GM18867 (cell line): ENCODE data around the gene CLMN.
"Not testable (repeated sequence)": the region's sequence is repeated elsewhere in the genome, so short reads cannot be mapped to it uniquely, and the experiment has no call there.

ENCODE experiments used
- ATAC-seq: cut with Tn5 transposase; IDR thresholded peaks from one replicate; pipeline ENCODE4 v1.9.1; 2021; ENCODE audit warnings: mild to moderate bottlenecking, moderate library complexity; ENCODE audit not compliant: unreplicated experiment

Gene CLMN

DNA sequence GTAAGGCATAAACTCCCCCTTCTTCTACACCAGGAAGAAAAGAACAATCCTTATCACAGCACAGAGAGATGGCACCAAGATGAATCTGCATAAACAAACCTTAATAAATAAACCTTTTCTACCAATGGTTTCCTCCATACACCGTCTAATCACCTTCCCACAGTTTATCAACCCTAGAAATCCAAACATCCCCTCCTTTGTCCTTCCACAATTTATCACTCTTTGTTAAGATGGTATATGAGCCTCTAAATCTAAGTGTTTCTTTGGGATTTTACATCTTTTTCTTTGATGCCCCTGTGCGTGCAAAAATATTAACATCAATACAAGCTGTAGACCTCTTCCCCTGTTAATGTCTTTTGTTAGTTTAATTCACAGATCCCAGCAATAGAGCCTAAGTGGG lies 174.9 kb downstream of the CLMN start:
- ATAC-seq = no peak

DNA sequence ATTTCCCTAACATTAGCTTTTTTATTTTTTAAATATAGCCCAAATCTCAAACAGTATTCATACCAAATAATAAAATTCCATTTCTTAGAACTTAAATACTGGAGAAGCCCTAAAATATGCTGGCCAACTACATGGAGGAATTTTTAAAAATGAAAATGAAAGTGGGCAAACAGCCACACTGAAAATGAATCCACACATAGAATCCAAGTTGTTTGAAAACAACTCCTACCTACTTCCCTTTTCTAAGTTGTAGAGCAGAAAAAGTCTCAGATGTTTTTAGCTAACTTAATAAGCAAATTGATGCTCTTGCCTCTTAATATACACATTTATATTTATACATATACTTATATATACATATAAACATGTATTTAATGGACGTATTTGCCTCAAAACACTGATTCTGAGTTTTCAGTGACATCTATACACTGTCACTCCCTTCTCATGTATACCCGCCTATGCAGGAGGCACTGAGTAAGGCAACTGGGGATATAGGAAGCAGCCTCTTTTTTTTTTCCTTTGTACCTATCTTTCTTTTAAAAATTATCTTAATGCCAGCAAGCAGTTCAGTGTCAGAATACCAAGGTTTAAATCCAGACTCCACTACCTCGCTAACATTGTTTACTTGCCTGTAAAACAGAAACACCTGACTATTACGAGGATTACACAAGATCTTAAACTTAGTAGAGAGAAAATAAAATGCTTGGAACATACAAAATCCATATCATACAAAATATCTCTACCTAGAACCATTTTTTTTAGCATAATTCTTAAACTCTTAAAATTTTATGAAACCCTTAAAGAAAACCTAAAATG lies 175.7 kb downstream of the CLMN start:
- no peak for ATAC-seq

DNA sequence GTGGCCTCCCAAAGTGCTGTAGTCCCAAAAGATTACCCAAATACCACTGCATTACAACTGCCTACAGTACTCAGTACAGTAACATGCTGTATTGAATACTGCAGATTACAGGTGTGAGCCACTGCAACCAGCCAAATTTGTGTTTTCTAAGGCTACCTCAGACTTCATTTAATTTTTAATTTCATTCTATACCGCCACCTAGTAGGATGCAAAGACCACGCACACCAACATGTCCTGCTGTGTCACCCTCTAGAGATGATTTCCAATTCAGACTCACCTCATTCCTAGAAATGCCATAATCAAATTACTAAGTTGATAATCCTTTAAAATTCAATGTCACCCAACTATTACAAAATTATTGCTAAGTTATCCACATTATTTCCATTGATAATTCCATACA lies 177.5 kb downstream of the CLMN start:
- ATAC-seq = no peak

DNA sequence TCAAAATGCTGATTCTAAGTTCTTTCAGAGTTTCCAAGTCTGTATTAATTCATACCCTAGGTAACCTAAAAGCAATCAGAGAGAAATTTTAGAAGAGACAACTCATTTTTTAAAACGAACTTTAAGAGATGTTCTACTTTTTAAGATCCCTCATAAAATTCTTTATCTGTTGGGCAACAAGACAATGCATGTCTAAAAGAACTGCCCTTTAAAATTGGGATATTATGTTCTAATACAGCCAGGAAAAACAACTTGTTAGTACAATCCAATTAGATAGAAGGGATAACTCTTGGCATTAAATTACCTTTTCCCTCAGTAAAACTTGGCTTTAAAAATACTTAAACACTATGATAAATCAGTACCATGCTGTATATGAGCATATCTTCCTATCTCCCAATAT lies 178.0 kb downstream of the CLMN start:
- no peak for ATAC-seq

DNA sequence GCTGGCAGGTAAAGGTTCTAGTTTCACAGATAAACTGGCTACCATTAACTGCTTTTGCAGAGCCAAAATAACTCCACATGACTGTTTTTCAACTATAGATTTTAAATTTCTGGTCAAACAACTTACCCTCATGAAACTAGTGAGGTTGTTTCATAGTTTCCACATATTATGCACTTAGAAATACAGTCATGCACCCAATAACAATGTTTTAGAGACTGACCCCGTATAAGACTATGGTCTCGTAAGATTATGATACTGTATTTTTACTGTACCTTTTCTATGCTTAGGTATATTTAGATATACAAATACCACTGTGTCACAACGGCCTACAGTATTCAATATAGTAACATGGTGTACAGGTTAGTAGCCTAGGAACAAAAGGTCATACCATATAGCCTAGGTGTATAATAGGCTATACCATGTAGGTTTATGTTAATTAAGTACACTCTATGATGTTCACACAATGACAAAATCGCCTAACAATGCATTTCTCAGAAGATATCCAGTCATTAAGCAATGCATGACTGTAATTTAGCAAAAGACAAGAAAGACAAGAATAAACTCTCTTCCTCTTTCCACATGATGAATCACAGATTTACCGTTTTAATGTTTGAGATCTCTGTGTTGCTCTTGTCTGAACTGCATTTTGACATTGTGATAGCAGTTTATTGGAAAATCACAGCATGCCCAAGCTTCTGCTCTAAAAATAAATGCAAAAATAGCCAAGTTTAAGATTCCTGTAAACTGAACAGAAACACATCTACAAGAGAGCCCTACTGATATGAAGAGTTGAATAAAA lies 179.4 kb downstream of the CLMN start:
- ATAC-seq = no peak

DNA sequence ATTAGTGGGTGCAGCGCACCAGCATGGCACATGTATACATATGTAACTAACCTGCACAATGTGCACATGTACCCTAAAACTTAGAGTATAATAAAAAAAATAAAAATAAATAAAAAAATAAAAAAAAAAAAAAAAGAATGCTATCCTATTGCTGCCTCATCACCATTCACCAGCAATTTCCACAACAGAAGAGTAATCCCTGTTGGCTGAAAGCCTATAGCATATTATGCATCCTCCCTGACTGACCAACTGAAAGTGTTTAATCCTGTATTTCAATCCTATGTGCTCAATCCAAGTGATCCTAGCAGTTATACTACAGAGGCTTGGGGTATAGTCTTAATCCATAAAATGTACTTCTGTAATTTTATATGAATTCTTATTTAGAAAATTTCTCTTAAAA lies 180.8 kb downstream of the CLMN start:
- no peak for ATAC-seq

DNA sequence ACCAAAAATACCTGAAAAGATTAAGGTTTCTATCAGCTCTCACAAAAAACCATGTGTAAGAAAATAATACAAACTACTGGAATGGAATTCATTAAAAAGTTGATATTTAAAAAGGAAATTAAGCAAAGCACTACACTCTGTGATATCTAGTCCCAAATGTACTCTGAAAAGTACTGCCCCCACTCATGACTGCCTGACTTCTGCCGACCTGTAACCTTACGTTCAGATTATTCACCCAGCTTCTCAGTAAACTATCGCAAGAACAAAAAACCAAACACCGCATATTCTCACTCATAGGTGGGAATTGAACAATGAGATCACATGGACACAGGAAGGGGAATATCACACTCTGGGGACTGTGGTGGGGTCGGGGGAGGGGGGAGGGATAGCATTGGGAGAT lies 181.3 kb downstream of the CLMN start:
- ATAC-seq = not testable (repeated sequence)

DNA sequence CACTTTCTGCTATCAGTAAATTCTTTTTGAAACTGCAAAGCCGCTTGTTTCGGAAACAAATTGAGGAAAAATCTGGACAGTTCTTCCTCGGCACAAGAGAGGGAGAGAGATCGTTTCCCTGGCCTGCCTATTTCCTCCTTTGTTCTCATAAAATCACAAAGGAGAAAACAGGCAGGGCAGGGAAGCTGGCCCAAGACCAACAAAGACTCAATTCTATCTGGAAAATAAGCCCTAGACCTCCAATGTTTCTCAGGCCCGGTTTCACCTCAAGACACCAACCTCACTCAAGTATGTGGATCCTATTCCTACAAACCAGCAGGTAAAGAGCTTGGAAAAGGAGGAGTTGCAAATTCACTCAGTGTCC lies 181.9 kb downstream of the CLMN start:
- no peak for ATAC-seq

DNA sequence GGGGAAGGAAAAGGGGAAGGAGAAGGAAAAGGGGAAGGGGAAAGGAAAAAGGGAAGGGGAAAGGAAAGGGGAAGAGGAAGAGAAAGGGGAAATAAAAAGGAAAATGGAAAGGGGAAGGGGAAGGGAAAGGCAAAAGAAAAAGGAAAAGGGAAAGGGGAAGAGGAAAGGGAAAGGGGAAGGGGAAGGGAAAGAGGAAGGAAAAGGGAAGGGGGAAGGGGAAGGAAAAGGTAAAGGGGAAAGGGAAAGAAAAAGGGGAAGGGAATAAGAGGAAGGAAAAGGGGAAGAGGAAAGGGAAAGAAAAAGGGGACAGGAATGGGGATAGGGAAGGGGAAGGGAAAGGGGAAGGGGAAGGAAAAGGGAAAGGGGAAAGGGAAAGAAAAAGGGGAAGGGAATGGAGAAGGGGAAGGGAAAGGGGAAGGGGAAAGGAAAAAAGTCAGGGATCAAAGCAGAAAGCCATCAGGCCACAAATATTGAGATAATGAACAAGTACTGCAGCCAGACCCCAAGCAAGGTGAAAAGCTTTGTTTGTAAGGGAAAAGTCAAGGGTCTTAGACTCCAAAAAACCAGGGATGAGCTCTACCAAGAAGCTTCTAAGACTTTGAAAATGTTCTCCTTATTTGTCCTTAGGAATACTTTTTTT lies 182.4 kb downstream of the CLMN start:
- ATAC-seq = no peak

DNA sequence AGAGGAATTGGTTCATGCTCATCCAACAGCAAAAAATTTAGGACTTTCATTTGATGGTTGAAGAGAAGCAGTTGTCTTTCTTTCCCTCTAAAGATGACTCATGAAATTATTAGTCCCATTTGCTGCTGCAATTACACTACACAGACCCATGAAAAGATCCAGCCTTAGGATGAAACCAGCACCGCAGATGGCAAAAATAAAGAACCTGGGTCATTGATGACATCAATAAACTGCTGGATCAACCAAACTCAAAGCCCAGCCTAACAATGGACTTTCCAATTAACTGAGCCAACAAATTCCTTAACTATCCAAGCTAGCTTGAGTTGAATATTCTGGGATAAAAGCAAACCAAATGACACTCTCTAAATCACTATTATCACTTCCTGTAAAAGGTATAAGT lies 183.1 kb downstream of the CLMN start:
- no peak for ATAC-seq

DNA sequence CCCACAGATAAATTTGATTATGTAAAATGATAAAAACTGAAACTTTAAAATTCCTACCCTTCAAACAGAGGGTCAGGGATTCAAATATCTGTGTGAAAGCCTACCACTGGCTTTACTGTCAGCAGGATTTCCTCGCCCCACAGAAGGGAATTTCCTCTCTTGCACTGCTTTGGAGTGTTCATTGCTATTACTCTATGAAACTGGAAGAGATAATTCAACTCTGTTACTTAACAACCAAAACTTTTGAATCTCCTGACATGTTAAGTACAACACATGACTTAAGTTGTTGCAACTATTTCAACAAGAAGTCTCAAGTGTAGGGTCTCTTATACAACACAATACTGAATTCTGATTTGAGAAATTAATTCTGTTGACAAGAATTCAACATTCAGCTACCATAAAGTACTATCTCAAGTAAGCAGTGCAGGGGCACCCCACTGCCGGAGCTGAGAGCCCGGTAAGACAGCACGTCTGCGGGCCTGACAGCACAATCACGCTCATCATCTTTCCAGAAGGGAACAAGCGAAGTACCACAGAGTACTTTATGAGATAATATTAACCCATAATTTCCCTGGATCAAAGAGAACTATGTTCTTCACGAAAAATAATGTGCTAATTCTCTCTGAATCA lies 185.3 kb downstream of the CLMN start:
- ATAC-seq = no peak

DNA sequence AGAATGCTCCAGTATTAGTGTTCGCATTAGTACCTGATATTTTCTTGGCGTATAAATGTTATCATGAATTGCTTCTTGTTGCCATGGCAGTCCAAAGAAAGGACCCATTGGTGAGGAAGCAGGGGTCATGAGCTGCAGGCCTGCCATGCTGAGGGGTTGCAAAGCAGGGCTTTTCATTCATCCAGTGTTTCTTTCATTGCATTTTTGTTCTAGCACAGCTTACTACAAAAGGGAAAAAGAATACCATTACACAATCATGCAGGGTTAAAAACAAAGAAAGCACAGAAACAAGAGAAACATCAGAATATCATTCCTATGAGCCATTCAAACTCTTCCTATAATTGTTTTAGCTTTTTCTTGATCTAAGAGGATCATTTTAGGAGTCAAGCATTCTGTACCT lies 186.4 kb downstream of the CLMN start:
- ATAC-seq = no peak

DNA sequence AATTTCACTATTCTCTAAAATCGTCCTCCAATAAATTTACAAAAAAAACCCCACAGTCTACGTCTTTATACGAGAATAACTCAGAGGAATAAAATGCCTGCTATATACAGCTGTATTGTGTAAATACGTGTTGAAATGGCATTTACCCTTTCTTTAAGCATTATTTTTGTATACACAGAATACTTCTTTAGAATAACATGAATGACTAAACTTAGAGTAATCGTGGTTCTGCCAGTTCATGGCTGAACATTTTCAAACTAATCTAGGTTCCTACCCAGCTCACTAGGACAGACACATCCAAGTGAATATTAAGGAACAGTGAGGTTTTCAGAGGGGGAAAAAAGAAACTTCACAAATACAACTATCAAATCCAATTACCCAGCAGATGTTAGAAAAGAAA lies 186.9 kb downstream of the CLMN start:
- ATAC-seq = no peak
